Neural cell (in vitro differentiated cells): ENCODE data around the gene PPP2R2B. TPM values are rescaled to one million over a fixed set of nuclear protein-coding genes. Genes with fewer than 3 reads are reported as not detected.

Experiments used
- H2AFZ ChIP-seq: fragments of 200-600, 300-800 bp; sonication (generic), shearing (Covaris generic); 2 replicates; pipeline ENCODE4 v1.6.0; 2014; ENCODE audit warnings: low read depth, mild to moderate bottlenecking, antibody characterized with exemption, low read length, moderate library complexity
- H3F3A ChIP-seq: fragments of 200-600 bp; shearing (Covaris generic); 2 replicates; pipeline ENCODE4 v1.6.1; 2016; ENCODE audit warnings: mild to moderate bottlenecking, moderate library complexity, mixed read lengths, antibody characterized with exemption, low read length; ENCODE audit not compliant: insufficient read depth, poor library complexity, severe bottlenecking
- H3K27ac ChIP-seq: fragments of 200-600, 300-800 bp; sonication (generic), shearing (Covaris generic); 2 replicates; pipeline ENCODE4 v1.5.1; 2014; ENCODE audit warnings: mild to moderate bottlenecking, low read length, moderate library complexity
- H3K27me3 ChIP-seq: fragments of 300-800, 200-600 bp; sonication (generic), shearing (Covaris generic); 2 replicates; pipeline ENCODE4 v1.6.0; 2014; ENCODE audit warnings: mild to moderate bottlenecking, low read depth, low read length, moderate library complexity; ENCODE audit not compliant: insufficient read depth
- H3K36me3 ChIP-seq: fragments of 300-800, 200-600 bp; sonication (generic), shearing (Covaris generic); 2 replicates; pipeline ENCODE4 v1.5.1; 2014; ENCODE audit warnings: mild to moderate bottlenecking, antibody characterized with exemption, low read length, moderate library complexity; ENCODE audit not compliant: insufficient read depth
- H3K4me2 ChIP-seq: fragments of 300-800, 200-600 bp; sonication (generic), shearing (Covaris generic); 2 replicates; pipeline ENCODE4 v1.6.0; 2014; ENCODE audit warnings: mild to moderate bottlenecking, low read length
- H3K4me3 ChIP-seq: fragments of 300-800, 200-600 bp; sonication (generic), shearing (Covaris generic); 2 replicates; pipeline ENCODE4 v1.5.1; 2014; ENCODE audit warnings: mild to moderate bottlenecking, low read length, moderate library complexity
- H3K79me2 ChIP-seq: fragments of 200-600 bp; shearing (Covaris generic); replicated peaks from 2 replicates; pipeline ENCODE4 v1.6.0; 2014; ENCODE audit warnings: mild to moderate bottlenecking, low read length, moderate library complexity; ENCODE audit not compliant: insufficient read depth
- H3K9ac ChIP-seq: fragments of 300-800, 200-600 bp; sonication (generic), shearing (Covaris generic); 2 replicates; pipeline ENCODE4 v1.6.1; 2016; ENCODE audit warnings: mild to moderate bottlenecking, low read length, mixed read lengths
- H3K9me2 ChIP-seq: fragments of 200-600 bp; shearing (Covaris generic); 2 replicates; pipeline ENCODE4 v1.6.1; 2016; ENCODE audit warnings: mild to moderate bottlenecking, low read length, mixed read lengths; ENCODE audit not compliant: insufficient read depth
- H3K9me3 ChIP-seq: fragments of 200-600, 300-800 bp; sonication (generic), shearing (Covaris generic); 2 replicates; pipeline ENCODE4 v1.6.1; 2016; ENCODE audit warnings: mild to moderate bottlenecking, mixed run types, low read length, moderate library complexity, mixed read lengths
- H4K20me1 ChIP-seq: fragments of 200-600 bp; shearing (Covaris generic); 2 replicates; pipeline ENCODE4 v1.6.1; 2016; ENCODE audit warnings: mild to moderate bottlenecking, mixed run types; ENCODE audit not compliant: insufficient read depth
- EP300 ChIP-seq: fragments of 450-650 bp; conservative IDR thresholded peaks from 2 replicates; pipeline ENCODE4 v1.6.1; 2014; ENCODE audit warnings: antibody characterized with exemption, mild to moderate bottlenecking, moderate library complexity; ENCODE audit not compliant: poor library complexity, severe bottlenecking
- MXI1 ChIP-seq: fragments of 450-650 bp; conservative IDR thresholded peaks from 2 replicates; pipeline ENCODE4 v1.6.1; 2014; ENCODE audit warnings: antibody characterized with exemption, mild to moderate bottlenecking; ENCODE audit not compliant: poor library complexity, severe bottlenecking
- POLR2AphosphoS5 ChIP-seq: IDR thresholded peaks from 2 replicates; pipeline ENCODE4 v1.6.1; 2012
- RAD21 ChIP-seq: fragments of 450-650 bp; conservative IDR thresholded peaks from 2 replicates; pipeline ENCODE4 v1.6.1; 2014; ENCODE audit warnings: antibody characterized with exemption, mild to moderate bottlenecking, moderate library complexity
- REST ChIP-seq: IDR thresholded peaks from 2 replicates; pipeline ENCODE4 v1.6.1; 2012; ENCODE audit warnings: borderline replicate concordance
- TAF1 ChIP-seq: IDR thresholded peaks from 2 replicates; pipeline ENCODE4 v1.6.1; 2012; ENCODE audit warnings: low read depth
- polyA plus RNA-seq: library from polyadenylated mRNA; depleted of rRNA; stranded (reverse); fragments of >200 nt; gene quantifications from 2 replicates; pipeline ENCODE4 v1.2.3, GENCODE V29; 2014
- TF ChIP-seq, protein P1 (sequence below): fragments of 450-650 bp; IDR thresholded peaks from 2 replicates; pipeline ENCODE4 v1.5.1; 2014; ENCODE audit warnings: antibody characterized with exemption, mild to moderate bottlenecking, moderate library complexity; ENCODE audit not compliant: poor library complexity, severe bottlenecking

The PPP2R2B gene
- polyA plus RNA-seq, 1 donor from 2014 or later = 250 TPM

DNA sequence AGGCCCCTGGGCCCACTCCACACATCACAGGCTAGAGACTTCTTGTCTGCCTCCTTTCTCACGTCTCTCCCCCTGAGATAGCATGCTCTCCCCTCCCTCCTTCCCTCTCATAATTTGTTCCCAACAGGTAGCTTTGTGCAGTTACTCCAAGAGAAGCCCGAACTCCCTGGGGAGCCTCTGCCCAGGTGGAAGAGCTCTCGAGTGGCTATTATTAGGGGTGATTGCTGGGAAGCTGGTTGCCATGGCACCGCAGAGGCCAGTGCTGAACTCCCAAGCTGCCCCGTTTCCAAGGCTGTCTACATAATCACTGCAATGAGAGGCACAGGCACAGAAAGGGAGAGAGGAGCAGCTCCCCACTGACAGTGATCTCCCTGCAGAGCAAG is 257.9 kb downstream of the PPP2R2B start:
- H3K27me3 ChIP-seq = no peaks in the 10 kb centered on the region
- H4K20me1 ChIP-seq = no peaks in the 10 kb centered on the region
- no peaks in the 10 kb centered on the region for H3K79me2 ChIP-seq
- no peak overlapping the region for H2AFZ ChIP-seq
- H3K9ac ChIP-seq = peak overlapping the region; percentile 38
- H3K9me3 ChIP-seq = no peaks in the 10 kb centered on the region
- no peaks in the 10 kb centered on the region for H3K9me2 ChIP-seq
- no peaks in the 10 kb centered on the region for H3F3A ChIP-seq
- peak overlapping the region; percentile 21 for H3K4me2 ChIP-seq
- H3K27ac ChIP-seq = peak overlapping the region; percentile 79
- TF ChIP-seq RAD21 (no peak), EP300 (peak; percentile 78), REST (peak; percentile 82), POLR2AphosphoS5 (peak; percentile 47)
- TF ChIP-seq, protein P1, sequence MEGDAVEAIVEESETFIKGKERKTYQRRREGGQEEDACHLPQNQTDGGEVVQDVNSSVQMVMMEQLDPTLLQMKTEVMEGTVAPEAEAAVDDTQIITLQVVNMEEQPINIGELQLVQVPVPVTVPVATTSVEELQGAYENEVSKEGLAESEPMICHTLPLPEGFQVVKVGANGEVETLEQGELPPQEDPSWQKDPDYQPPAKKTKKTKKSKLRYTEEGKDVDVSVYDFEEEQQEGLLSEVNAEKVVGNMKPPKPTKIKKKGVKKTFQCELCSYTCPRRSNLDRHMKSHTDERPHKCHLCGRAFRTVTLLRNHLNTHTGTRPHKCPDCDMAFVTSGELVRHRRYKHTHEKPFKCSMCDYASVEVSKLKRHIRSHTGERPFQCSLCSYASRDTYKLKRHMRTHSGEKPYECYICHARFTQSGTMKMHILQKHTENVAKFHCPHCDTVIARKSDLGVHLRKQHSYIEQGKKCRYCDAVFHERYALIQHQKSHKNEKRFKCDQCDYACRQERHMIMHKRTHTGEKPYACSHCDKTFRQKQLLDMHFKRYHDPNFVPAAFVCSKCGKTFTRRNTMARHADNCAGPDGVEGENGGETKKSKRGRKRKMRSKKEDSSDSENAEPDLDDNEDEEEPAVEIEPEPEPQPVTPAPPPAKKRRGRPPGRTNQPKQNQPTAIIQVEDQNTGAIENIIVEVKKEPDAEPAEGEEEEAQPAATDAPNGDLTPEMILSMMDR = no peak
- H3K4me3 ChIP-seq = peak overlapping the region; percentile 43
- peaks cover 6% of the 10 kb centered on the region for H3K36me3 ChIP-seq

DNA sequence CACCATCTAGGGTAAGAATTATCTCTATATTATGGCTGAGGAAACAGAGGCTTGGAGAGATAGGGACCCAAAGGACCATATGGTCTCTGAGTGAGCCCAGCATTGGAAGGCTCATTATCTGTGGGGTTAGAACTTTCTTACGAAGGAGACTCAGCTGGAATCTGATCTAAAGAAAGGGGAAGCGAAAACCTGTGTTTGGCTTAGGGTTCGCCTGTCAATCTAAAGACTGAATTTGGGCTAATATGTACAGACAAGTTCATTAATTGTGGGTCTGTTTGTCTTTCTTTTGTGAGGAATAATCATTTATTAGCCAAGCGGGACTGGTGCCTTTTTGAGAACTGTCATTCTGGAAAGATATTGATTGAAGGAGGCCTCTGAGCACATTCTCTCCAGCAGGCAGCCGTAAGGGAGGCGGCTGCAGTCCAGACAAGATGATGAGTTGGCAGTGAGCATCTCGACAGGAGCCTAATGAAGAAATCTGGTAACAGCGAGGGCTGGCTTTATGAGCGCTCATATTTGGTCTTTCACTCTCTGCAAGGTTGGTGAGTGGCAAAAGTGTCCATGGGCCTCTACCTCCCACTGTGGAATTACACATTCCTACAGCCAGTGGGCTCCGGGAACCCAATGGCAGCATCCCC is 258.4 kb downstream of the PPP2R2B start:
- no peaks in the 10 kb centered on the region for H3K9me2 ChIP-seq
- peak overlapping the region; percentile 38 for H3K9ac ChIP-seq
- no peak for TF ChIP-seq POLR2AphosphoS5
- no peak for TF ChIP-seq TAF1
- TF ChIP-seq MXI1 = no peak
- no peak for TF ChIP-seq REST
- no peak overlapping the region for H2AFZ ChIP-seq
- peak overlapping the region; percentile 21 for H3K4me2 ChIP-seq
- no peaks in the 10 kb centered on the region for H3K79me2 ChIP-seq
- H3K27me3 ChIP-seq = no peaks in the 10 kb centered on the region
- H4K20me1 ChIP-seq = no peaks in the 10 kb centered on the region
- H3K36me3 ChIP-seq = peaks cover 1% of the 10 kb centered on the region
- no peaks in the 10 kb centered on the region for H3F3A ChIP-seq
- H3K4me3 ChIP-seq = peak overlapping the region; percentile 43
- peak overlapping the region; percentile 79 for H3K27ac ChIP-seq
- no peaks in the 10 kb centered on the region for H3K9me3 ChIP-seq
